Endothelial cell of umbilical vein (primary cell): ENCODE results near the gene SNUPN. TPM values are rescaled to one million over a fixed set of nuclear protein-coding genes. Genes with fewer than 3 reads are reported as not detected.

Experiments
- BruUV-seq: library from RNA; stranded (reverse); fragments of 400-500 nt; replicated peaks from 2 replicates; lab custom pipeline; 2021; lab: Mats Ljungman, UMichigan
- CTCF ChIA-PET: fragments of 300-600, 350-600 bp; sonication (Branson Sonifier 250); formaldehyde crosslinking; loops from one replicate; lab custom pipeline; 2021; ENCODE audit warnings: antibody characterized with exemption, inconsistent platforms; lab: Charles Lee
- POLR2A ChIA-PET: fragments of 300-600, 350-600 bp; sonication (Branson Sonifier 250); formaldehyde crosslinking; loops from one replicate; lab custom pipeline; 2021; ENCODE audit warnings: antibody characterized with exemption, inconsistent platforms; lab: Charles Lee
- DNase-seq: peaks from one replicate; pipeline ENCODE4 v3.0.0-alpha.2; 2011; ENCODE audit warnings: low read depth, low spot score
- FAIRE-seq: peaks from 2 replicates; lab custom pipeline; 2011; peaks lifted over from hg19 to GRCh38; lab: Jason Lieb, UNC
- H2AFZ ChIP-seq: 2 replicates; pipeline ENCODE4 v1.6.0; 2012; ENCODE audit warnings: low read depth, low read length, control low read depth, inconsistent platforms
- H3K27ac ChIP-seq: 2 replicates; pipeline ENCODE4 v1.5.1; 2011; ENCODE audit warnings: low read depth, mild to moderate bottlenecking, control low read depth, low read length, moderate library complexity; ENCODE audit not compliant: insufficient read depth
- H3K27me3 ChIP-seq, 2 experiments: 2 replicates each; pipeline versions ENCODE4 v1.6.0 to v1.6.1; 2011; ENCODE audit warnings: low read length in 2 of 2, mixed read lengths in 1 of 2; ENCODE audit not compliant: control insufficient read depth in 2 of 2, insufficient read depth in 2 of 2
- H3K36me3 ChIP-seq, 2 experiments: 2 replicates in 1 of 2; 3 replicates in 1 of 2; pipeline ENCODE4 v1.5.1; 2011; ENCODE audit warnings: low read length in 2 of 2, mild to moderate bottlenecking in 1 of 2, moderate library complexity in 1 of 2; ENCODE audit not compliant: control insufficient read depth in 2 of 2, insufficient read depth in 2 of 2; ENCODE audit errors: extremely low read depth in 1 of 2
- H3K4me1 ChIP-seq: 3 replicates; pipeline ENCODE4 v1.5.1; 2011; ENCODE audit warnings: mild to moderate bottlenecking, low read length; ENCODE audit not compliant: control insufficient read depth, insufficient read depth; ENCODE audit errors: extremely low read depth
- H3K4me2 ChIP-seq: 2 replicates; pipeline ENCODE4 v1.6.1; 2011; ENCODE audit warnings: low read length, control low read depth, mixed read lengths; ENCODE audit not compliant: insufficient read depth
- H3K4me3 ChIP-seq, 3 experiments: fragments of 200-600 bp in 1 of 3; sonication (generic), shearing (Covaris generic) in 1 of 3; replicated peaks in 1 of 3; 2 replicates each; pipeline ENCODE4 v1.5.1; 2011 to 2016; ENCODE audit warnings: control low read depth in 3 of 3, low read length in 3 of 3, mild to moderate bottlenecking in 2 of 3, inconsistent platforms in 1 of 3, low read depth in 1 of 3, moderate library complexity in 1 of 3; ENCODE audit not compliant: insufficient read depth in 1 of 3
- H3K79me2 ChIP-seq: 2 replicates; pipeline ENCODE4 v1.6.0; 2012; ENCODE audit warnings: low read length, inconsistent platforms; ENCODE audit not compliant: control insufficient read depth, insufficient read depth
- H3K9ac ChIP-seq: replicated peaks from 2 replicates; pipeline ENCODE3; 2011; ENCODE audit warnings: low read length, control low read depth; ENCODE audit not compliant: insufficient read depth; ENCODE audit errors: extremely low read depth
- H3K9me1 ChIP-seq: replicated peaks from 3 replicates; pipeline ENCODE4 v1.6.0; 2011; ENCODE audit warnings: mild to moderate bottlenecking, low read length; ENCODE audit not compliant: control insufficient read depth, insufficient read depth; ENCODE audit errors: extremely low read depth
- H3K9me3 ChIP-seq: replicated peaks from 2 replicates; pipeline ENCODE4 v1.5.1; 2012; ENCODE audit warnings: low read length, inconsistent platforms; ENCODE audit not compliant: control insufficient read depth, insufficient read depth
- H4K20me1 ChIP-seq: replicated peaks from 2 replicates; pipeline ENCODE3; 2011; ENCODE audit warnings: mild to moderate bottlenecking, low read length; ENCODE audit not compliant: control insufficient read depth, insufficient read depth; ENCODE audit errors: extremely low read depth
- EZH2 ChIP-seq: IDR thresholded peaks from 2 replicates; pipeline ENCODE4 v1.6.1; 2012; ENCODE audit warnings: borderline replicate concordance, low read depth, mild to moderate bottlenecking, moderate library complexity, low read length, inconsistent platforms; ENCODE audit not compliant: severe bottlenecking
- FOS ChIP-seq: IDR thresholded peaks from 2 replicates; pipeline ENCODE4 v1.6.1; 2011; ENCODE audit warnings: mild to moderate bottlenecking, low read length, moderate library complexity, borderline replicate concordance; ENCODE audit not compliant: insufficient read depth
- GATA2 ChIP-seq: IDR thresholded peaks from 2 replicates; pipeline ENCODE4 v1.7.0; 2011; ENCODE audit warnings: low read depth, mild to moderate bottlenecking, moderate library complexity, mixed read lengths, low read length; ENCODE audit not compliant: insufficient read length, insufficient read depth
- JUN ChIP-seq: IDR thresholded peaks from 2 replicates; pipeline ENCODE4 v1.6.1; 2011; ENCODE audit warnings: borderline replicate concordance, low read depth; ENCODE audit not compliant: insufficient read length, insufficient read depth
- MYC ChIP-seq: IDR thresholded peaks from one replicate; pipeline ENCODE4 v1.6.1; 2011; ENCODE audit warnings: mild to moderate bottlenecking, low read depth, low read length
- POLR2A ChIP-seq: IDR thresholded peaks from 2 replicates; pipeline ENCODE4 v1.6.1; 2012; ENCODE audit warnings: low read depth, mild to moderate bottlenecking, control low read depth, low read length
- POLR2AphosphoS5 ChIP-seq: IDR thresholded peaks from 2 replicates; pipeline ENCODE4 v1.6.1; 2012; ENCODE audit warnings: low read depth, mild to moderate bottlenecking, control low read depth, low read length, moderate library complexity; ENCODE audit not compliant: insufficient read depth
- dilution Hi-C: fragments of 300-500 bp; cut with MboI; formaldehyde crosslinking; loops from one replicate; pipeline ENCODE4 v1.15.0; 2019; ENCODE audit warnings: low sequenced_read_pairs; ENCODE audit not compliant: extremely low pct_ligation_motif_present
- intact Hi-C: fragments of 100-400 bp; cut with micrococcal nuclease; formaldehyde crosslinking; loops from one replicate; pipeline ENCODE4 v1.10.0; 2022
- polyA plus RNA-seq, 4 experiments: library from polyadenylated mRNA; depleted of rRNA in 3 of 4; stranded (reverse) in 3 of 4; unstranded in 1 of 4; fragments of >200 nt; gene quantifications; 2 replicates each; pipeline versions ENCODE4 v1.2.1 to v1.2.3, GENCODE V29; 2011 to 2012; ENCODE audit warnings: missing spikeins in 1 of 4
- total RNA-seq: library from RNA; stranded (reverse); gene quantifications from 2 replicates; pipeline ENCODE4 v1.2.3, GENCODE V29; 2021
- TF ChIP-seq, protein P1 (sequence below), 2 donors: IDR thresholded peaks; 1 replicate in 1 of 2; 2 replicates in 1 of 2; pipeline ENCODE4 v1.5.1; 2011; ENCODE audit warnings: low read length in 2 of 2, mild to moderate bottlenecking in 2 of 2, moderate library complexity in 2 of 2, control low read depth in 1 of 2, inconsistent platforms in 1 of 2, low read depth in 1 of 2; ENCODE audit not compliant: insufficient read depth in 1 of 2; ENCODE audit errors: extremely low read depth in 1 of 2
- TF ChIP-seq, protein P2 (sequence below): IDR thresholded peaks from 2 replicates; pipeline ENCODE4 v1.6.1; 2011; ENCODE audit not compliant: insufficient read depth, insufficient read length

Gene SNUPN
- total and polyA plus RNA-seq, 2 donors (not counting 3 experiments of a cell fraction or from before 2014, with no cell fraction given) = 13.2 to 25.1 TPM

DNA sequence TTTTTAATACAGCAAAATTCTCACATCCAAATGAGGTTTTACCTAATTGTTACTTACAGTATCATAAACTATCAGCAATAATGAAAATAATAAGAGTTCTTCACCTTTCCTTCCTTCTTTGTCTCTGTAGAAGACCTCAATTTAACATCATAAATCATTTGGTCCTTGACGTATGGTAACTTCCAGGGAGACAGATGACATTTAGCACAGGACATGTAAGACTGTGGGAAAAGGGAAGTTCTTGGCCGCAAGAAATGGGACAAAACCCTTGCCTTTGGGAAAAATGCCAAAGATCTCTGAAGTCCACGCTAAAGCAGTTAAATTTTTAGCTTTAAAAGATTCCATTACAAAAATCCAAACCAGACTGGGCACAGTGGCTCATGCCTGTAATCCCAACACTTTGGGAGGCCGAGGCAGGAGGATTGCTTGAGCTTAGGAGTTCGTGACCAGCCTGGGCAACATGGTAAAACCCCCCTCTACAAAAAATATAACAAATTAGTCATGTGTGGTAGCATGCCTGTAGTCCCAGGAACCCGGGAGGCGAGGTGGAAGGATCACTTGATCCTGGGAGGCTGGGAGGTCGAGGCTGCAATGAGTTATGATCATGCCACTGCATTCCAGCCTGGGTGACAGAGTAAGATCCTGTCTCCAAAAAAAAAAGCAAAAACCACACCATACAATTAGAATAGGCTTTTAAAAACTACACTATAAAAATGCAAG, 55.2 kb downstream of the SNUPN start:
- CTCF ChIA-PET = no interaction called here
- Histone ChIP-seq H3K36me3 (no peaks in the 10 kb centered on the region), H3K9me1 (no peaks in the 10 kb centered on the region), H3K27me3 (no peaks in the 10 kb centered on the region), H4K20me1 (peaks cover 3% of the 10 kb centered on the region), H3K4me3 (no peak overlapping the region), H3K27ac (no peak overlapping the region), H3K4me1 (peaks cover 4% of the 10 kb centered on the region), H3K9me3 (no peaks in the 10 kb centered on the region), H2AFZ (no peak overlapping the region), H3K4me2 (no peak overlapping the region), H3K79me2 (peaks cover 75% of the 10 kb centered on the region), H3K9ac (no peak overlapping the region)
- dilution Hi-C loops = no loop called here
- BruUV-seq = no TSS peak
- TF ChIP-seq EZH2 (no peak), POLR2AphosphoS5 (no peak), JUN (no peak), FOS (no peak), POLR2A (no peak), GATA2 (no peak), MYC (no peak)
- TF ChIP-seq, protein P1, sequence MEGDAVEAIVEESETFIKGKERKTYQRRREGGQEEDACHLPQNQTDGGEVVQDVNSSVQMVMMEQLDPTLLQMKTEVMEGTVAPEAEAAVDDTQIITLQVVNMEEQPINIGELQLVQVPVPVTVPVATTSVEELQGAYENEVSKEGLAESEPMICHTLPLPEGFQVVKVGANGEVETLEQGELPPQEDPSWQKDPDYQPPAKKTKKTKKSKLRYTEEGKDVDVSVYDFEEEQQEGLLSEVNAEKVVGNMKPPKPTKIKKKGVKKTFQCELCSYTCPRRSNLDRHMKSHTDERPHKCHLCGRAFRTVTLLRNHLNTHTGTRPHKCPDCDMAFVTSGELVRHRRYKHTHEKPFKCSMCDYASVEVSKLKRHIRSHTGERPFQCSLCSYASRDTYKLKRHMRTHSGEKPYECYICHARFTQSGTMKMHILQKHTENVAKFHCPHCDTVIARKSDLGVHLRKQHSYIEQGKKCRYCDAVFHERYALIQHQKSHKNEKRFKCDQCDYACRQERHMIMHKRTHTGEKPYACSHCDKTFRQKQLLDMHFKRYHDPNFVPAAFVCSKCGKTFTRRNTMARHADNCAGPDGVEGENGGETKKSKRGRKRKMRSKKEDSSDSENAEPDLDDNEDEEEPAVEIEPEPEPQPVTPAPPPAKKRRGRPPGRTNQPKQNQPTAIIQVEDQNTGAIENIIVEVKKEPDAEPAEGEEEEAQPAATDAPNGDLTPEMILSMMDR (IDR thresholded peaks at IDR 0.05; ENCODE audit: extremely low read depth in 1 of 2, insufficient read depth in 1 of 2, low read depth in 1 of 2, low read length in 2 of 2) = no peak
- TF ChIP-seq, protein P2, sequence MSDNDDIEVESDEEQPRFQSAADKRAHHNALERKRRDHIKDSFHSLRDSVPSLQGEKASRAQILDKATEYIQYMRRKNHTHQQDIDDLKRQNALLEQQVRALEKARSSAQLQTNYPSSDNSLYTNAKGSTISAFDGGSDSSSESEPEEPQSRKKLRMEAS = no peak
- intact Hi-C loops = no loop called here
- no peak for FAIRE-seq
- DNase-seq = no peak
- POLR2A ChIA-PET = interaction anchor here (0.6 kb wide), 1 partner anchor 9 kb away, joined by 3 read pairs; no protein-coding TSS in a partner anchor
